Measurements from ENCODE around the gene GNG12.
"Not testable (repeated sequence)": the region's sequence is repeated elsewhere in the genome, so short reads cannot be mapped to it uniquely, and the experiment has no call there.

The GNG12 gene

GRCh38 chr1:67679691-67680090 lies 153.6 kb downstream of the GNG12 start:
- DNase-seq (ENCODE audit: low spot score): no peak

DNA sequence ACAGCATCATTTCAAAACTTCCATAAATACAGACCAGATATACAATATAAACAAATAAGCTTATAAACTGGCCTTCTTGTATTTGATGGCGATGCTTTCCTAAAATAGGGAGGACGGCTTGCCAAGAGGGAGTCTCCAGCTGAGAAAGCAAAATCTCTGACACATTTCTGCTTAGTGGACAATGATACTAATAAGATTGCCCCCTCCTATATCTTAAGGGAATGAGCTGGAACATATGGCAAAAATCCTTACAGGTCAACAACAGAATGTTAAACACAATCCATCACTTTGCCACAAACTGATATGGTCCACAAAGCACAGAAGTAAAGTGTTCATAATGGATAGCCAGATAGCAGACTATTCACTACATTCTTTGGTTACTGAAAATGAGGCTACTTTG lies 155.3 kb downstream of the GNG12 start:
- DNase-seq (ENCODE audit: low spot score): no peak

DNA sequence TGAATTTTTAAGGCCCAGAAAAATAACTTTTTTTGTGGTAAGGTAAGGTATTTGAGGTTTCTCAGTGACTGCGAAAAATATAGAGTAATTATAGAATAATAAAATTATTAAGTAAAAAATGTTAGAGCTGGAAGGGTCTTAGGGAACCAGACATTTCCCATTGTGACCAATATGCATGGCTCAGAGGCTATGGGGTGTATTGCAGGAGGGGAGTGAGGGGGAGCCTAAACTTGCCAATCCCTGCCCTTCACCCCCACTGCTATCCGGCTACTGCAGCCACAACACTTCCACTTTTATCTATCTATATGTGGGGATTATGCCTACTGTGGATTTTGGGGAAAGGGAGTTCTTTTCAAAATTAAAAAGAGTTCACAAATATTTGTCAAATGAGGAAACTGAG lies 155.9 kb downstream of the GNG12 start:
- no peak for DNase-seq (ENCODE audit: low spot score)

DNA sequence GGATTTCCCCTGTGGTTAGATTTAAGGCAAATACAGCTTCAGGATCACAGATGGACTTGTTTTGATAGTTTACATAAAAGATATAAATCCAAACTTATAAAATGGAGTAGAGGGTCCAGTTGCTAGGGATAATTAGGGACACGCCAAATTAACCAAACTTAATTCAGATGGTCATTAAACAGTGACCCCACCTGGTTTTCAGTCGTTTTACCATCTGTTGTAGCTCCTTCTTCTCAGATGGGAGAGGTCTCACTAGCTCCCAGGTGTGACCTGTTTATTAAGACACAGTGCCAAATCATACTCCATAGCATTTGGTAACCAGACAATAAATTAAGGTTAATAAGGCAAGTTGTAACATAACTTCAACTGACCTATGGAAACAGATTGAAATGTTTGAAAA lies 156.3 kb downstream of the GNG12 start:
- DNase-seq (ENCODE audit: low spot score): no peak

DNA sequence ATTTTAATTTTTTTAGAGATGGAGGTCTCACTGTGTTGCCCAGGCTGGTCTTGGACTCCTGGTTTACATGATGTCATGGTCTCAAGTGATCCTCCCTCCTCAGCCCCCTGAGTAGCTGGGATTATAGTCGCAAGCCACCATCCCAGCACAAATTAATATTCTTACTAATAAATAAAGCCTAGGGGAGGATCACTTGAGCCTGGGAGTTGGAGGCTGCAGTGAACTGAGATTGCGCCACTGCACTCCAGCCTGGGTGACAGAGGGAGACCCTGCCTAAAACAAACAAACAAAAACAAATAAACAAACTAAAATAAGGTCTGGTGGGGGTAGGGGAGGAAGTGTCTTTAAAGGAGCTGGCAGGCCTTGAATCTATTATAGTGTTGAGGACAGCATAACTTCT lies 157.0 kb downstream of the GNG12 start:
- no peak for DNase-seq (ENCODE audit: low spot score)

DNA sequence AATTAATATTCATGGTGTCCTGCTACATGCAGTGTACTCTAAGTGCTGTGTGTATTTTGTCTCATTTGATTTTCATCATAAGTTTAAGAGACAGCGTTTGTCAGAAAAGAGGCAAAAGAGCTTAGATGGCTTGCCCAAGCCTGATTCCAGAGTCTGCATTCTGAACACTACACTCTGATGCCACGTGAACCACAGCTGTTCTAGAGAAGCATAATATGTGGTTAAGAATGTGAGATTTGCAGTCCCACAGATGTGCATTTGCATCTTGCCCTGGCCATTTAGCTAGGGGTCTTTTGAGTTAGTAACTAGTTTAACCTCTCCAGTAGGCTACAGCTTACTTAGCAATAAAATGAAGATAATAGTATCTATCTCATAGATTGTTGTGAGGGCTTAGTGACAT lies 157.5 kb downstream of the GNG12 start:
- no peak for DNase-seq (ENCODE audit: low spot score)

DNA sequence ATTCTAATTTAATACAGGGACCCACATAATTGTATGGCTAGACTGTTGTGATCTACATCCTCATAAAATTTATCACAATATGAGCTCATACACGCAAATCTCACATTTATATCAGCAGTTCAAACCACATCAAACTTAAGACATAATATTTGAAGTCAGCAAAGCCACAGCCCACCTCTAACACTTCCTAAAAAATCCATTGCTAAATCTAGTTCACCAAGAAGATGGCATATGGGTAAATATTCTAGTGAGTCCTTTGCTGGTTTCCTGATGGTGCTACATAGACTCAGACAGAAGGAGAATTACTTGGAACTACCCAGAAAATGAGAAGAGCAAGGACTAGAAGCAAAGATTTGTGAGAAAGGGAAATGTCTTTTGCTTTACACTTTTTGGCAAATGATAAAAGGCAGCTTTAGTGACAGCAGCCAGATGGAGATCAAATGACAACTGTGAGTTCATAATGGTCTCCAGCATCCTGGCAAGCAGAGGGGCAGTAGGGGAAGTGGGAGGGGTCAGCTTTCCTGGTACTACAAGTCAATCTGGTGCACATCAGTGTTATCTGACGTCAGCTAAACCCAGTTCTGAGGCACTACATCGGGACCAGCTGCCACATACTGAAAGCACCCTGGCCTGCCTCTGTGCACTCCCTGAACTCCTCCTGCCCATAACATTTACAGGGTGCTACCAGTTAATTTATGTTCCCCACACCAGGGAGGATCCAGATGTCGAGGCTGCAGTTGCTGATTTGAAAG lies 158.8 kb downstream of the GNG12 start:
- DNase-seq (ENCODE audit: low spot score): no peak

DNA sequence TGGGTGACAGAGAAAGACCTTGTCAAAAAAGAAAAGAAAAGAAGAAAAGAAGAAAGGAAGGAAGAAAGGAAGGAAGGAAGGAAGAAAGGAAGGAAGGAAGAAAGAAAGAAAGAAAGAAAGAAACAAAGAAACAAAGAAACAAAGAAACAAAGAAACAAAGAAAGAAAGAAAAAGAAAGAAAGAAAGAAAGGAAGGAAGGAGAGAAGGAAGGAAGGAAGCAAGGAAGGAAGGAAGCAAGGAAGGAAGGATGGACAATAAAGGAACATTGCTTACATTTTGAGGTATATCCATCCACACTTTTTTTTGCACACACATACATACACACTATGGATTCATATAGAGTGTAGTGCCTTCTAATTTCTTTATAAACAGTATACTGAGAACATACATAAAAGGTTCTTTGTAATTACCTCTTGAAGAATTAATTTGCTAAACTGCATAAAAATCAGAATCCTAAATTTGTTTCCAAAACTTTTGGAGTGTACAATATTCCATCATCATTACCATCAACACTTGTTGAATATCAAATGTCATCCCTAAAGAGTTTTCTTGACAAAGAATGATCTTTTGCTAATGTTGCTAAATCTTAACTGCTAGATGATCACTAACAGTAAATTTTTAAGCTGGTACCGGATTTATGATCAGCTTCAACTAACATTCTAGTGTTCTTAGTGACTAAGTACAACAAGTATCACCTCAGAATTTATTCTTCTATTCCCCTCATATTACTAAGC lies 159.6 kb downstream of the GNG12 start:
- DNase-seq (ENCODE audit: low spot score): no peak

DNA sequence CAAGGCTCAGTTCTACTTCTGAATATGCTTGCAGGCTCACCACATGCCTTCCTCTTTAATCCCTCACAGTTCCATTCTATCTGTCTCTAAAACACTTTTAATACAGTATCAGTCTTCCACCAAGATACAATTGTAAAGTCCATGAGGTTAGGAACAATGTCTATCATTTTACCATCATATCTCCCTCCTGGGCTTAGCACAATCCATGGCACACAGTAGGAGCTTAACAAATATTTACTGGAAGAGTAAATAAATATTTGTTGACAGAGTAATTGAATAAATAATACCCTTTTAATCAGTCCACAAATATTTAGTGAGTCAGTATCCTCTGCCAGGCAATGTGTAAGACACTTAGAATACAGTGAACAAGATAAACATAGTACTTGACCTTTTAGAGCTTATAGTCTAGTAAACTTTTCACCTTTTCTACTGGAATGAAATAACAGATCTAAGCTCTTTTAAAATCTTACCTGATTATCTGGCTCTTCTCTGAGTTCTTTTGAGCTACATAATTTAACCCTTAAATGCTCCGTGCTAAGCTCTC lies 160.9 kb downstream of the GNG12 start:
- DNase-seq (ENCODE audit: low spot score): no peak

GRCh38 chr1:67668660-67669059 lies 164.6 kb downstream of the GNG12 start:
- no peak for DNase-seq (ENCODE audit: low spot score)

DNA sequence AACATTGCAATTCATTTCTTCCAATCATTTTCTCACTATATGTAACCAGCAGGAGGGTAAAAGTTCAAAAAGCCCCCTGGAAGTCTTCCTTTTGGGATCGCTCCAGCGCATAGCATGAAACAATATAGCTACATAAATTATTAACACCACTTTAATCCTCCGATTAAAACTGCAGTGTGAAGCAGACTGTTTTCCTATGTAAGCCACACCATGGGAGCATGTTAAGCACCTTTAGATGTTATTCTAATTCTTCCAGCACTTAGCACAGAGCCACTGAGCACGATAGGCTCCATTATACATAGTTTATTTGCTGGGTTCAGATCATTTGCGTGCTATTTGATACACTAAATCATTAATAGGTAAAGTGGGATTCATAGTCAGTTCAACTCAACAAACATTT lies 166.6 kb downstream of the GNG12 start:
- no peak for DNase-seq (ENCODE audit: low spot score)

- not testable (repeated sequence) for DNase-seq (ENCODE audit: low spot score)
These were observed 168.0 kb downstream of the GNG12 start for GRCh38 chr1:67665307-67665706.

- no peak for DNase-seq (ENCODE audit: low spot score)
These were observed 169.2 kb downstream of the GNG12 start for GRCh38 chr1:67664048-67664447.

DNA sequence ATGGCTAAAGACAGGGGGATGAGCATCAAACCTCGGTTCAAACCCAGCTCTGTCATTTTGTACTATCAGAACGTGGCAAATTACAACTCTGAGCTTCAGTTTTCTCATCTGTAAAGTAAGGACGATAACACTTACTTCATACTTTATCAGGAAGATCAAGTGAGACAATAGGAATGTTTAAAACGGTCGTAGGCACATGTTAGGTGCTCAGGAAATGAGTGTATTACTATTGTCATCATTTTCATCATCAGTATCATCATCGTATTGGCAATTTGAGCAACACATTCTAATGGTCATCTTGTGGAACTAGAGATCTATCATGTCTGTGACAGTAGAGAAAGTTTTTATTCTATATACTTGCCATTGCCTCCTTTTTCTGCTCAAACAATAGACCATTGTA lies 170.4 kb downstream of the GNG12 start:
- DNase-seq (ENCODE audit: low spot score): no peak

- no peak for DNase-seq (ENCODE audit: low spot score)
These were observed 174.0 kb downstream of the GNG12 start for GRCh38 chr1:67659229-67659628.

DNA sequence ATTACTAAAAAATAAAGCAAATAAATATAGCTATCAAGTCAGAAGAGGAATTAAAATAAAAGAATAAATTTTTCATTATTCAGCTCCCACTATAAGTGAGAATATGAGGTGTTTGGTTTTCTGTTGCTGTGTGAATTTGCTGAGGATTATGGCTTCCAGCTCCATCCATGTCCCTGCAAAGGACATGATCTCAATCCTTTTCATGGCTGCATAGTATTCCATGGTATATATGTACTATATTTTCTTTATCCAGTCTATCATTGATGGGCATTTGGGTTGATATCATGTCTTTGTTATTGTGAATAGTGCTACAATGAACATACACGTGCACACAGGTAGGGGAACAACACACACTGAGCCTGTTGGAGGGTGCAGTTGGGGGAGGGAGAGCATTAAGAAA lies 176.1 kb downstream of the GNG12 start:
- not testable (repeated sequence) for DNase-seq (ENCODE audit: low spot score)

DNA sequence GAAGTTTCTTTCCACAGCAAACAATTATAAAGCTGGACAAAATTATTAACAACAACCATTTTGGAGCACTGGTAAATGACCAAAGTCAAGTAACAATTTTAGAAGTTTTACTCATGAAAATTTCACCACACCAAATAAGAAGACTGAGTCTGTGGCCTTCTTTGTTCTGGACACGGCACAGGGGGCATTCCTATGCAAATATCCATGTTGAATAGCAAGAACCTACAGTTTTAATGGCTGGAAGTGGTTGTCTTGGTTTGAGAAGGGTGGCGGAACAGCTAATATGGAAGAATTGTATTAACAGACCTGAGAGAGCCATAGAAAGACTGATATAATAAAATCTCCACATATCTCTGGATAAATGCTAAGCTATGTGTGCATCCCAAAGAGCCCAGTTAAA lies 177.7 kb downstream of the GNG12 start:
- DNase-seq (ENCODE audit: low spot score): no peak

DNA sequence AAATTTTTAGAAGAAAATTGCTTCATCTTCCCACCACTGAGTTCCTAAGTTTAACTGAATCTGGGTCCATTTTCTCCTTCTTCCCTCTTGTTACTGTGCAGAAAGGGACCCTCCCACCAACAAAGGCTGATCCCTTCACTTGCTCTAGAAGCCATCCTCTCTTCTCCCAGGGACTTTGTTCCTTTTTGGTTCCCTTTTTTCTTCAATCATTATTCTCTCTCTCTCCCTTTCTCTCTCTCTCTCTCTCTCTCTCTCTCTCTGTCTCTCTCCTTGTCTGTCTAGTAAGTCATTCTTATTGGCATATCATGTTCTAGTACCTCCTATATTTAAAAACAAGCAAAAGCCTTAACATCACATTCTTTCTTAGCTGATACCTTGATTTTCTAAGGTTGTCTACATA lies 180.0 kb downstream of the GNG12 start:
- DNase-seq (ENCODE audit: low spot score): no peak

- no peak for DNase-seq (ENCODE audit: low spot score)
These were observed 180.5 kb downstream of the GNG12 start for GRCh38 chr1:67652800-67653199.
